ENCODE measurements around the gene NGFR. TPM values are rescaled to one million over a fixed set of nuclear protein-coding genes. Genes with fewer than 3 reads are reported as not detected.

The NGFR gene
- total RNA-seq, 2 experiments from 2014 or later = 0.10 to 1.1 TPM

GRCh38 chr17:49504369-49504768, 9.3 kb downstream of the NGFR start:
- no peak overlapping the region for H2AFZ ChIP-seq (ENCODE audit: low read length)
- TF ChIP-seq, protein P1, sequence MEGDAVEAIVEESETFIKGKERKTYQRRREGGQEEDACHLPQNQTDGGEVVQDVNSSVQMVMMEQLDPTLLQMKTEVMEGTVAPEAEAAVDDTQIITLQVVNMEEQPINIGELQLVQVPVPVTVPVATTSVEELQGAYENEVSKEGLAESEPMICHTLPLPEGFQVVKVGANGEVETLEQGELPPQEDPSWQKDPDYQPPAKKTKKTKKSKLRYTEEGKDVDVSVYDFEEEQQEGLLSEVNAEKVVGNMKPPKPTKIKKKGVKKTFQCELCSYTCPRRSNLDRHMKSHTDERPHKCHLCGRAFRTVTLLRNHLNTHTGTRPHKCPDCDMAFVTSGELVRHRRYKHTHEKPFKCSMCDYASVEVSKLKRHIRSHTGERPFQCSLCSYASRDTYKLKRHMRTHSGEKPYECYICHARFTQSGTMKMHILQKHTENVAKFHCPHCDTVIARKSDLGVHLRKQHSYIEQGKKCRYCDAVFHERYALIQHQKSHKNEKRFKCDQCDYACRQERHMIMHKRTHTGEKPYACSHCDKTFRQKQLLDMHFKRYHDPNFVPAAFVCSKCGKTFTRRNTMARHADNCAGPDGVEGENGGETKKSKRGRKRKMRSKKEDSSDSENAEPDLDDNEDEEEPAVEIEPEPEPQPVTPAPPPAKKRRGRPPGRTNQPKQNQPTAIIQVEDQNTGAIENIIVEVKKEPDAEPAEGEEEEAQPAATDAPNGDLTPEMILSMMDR (conservative IDR thresholded peaks at IDR 0.05; ENCODE audit: low read length) = no peak
- TF ChIP-seq EZH2phosphoT487 (IDR thresholded peaks at IDR 0.05; ENCODE audit: borderline replicate concordance, low read depth, low read length) = no peak
- POLR2A ChIA-PET = interaction anchor here (0.6 kb wide), 1 partner anchor 113 kb away, joined by 3 read pairs; no protein-coding TSS in a partner anchor
- no peak overlapping the region for H3K4me2 ChIP-seq (ENCODE audit: low read length)
- H3K9me3 ChIP-seq (ENCODE audit: low read length) = no peaks in the 10 kb centered on the region
- CTCF ChIA-PET (ENCODE audit: unreplicated experiment) = no interaction called here
- no peaks in the 10 kb centered on the region for H3K36me3 ChIP-seq (ENCODE audit: insufficient read depth, low read length)
- DNase-seq (ENCODE audit: low spot score) = no peak
- intact Hi-C loops (cut with micrococcal nuclease; ENCODE audit: unreplicated experiment) = no loop called here
- no TSS peak for BruUV-seq (replicated peaks)
- no peaks in the 10 kb centered on the region for H3K4me1 ChIP-seq (ENCODE audit: insufficient read depth, low read length, poor library complexity, severe bottlenecking)
- H3K9me2 ChIP-seq (ENCODE audit: insufficient read depth, low read length) = no peaks in the 10 kb centered on the region
- H4K20me1 ChIP-seq (ENCODE audit: insufficient read depth, low read length) = no peaks in the 10 kb centered on the region
- H3K27ac ChIP-seq (ENCODE audit: low read depth, low read length, poor library complexity, severe bottlenecking) = no peak overlapping the region
- no peak overlapping the region for H3K4me3 ChIP-seq (ENCODE audit: low read depth, low read length, poor library complexity, severe bottlenecking)
- no peaks in the 10 kb centered on the region for H3K79me2 ChIP-seq (ENCODE audit: insufficient read depth, low read depth, low read length)

- Histone ChIP-seq H4K20me1 (ENCODE audit: insufficient read depth, low read length) (no peaks in the 10 kb centered on the region), H3K36me3 (ENCODE audit: insufficient read depth, low read length) (no peaks in the 10 kb centered on the region), H3K27ac (ENCODE audit: low read depth, low read length, poor library complexity, severe bottlenecking) (no peak overlapping the region), H3K4me2 (ENCODE audit: low read length) (no peak overlapping the region), H3K4me3 (ENCODE audit: low read depth, low read length, poor library complexity, severe bottlenecking) (no peak overlapping the region), H3K4me1 (ENCODE audit: insufficient read depth, low read length, poor library complexity, severe bottlenecking) (no peaks in the 10 kb centered on the region), H2AFZ (ENCODE audit: low read length) (no peak overlapping the region), H3K79me2 (ENCODE audit: insufficient read depth, low read depth, low read length) (no peaks in the 10 kb centered on the region), H3K9me3 (ENCODE audit: low read length) (no peaks in the 10 kb centered on the region), H3K9me2 (ENCODE audit: insufficient read depth, low read length) (no peaks in the 10 kb centered on the region)
- no peak for DNase-seq (ENCODE audit: low spot score)
- ChIA-PET POLR2A (no interaction called here), CTCF (ENCODE audit: unreplicated experiment) (no interaction called here)
- intact Hi-C loops (cut with micrococcal nuclease; ENCODE audit: unreplicated experiment) = no loop called here
- BruUV-seq (replicated peaks) = no TSS peak
- TF ChIP-seq, protein P1 (conservative IDR thresholded peaks at IDR 0.05; ENCODE audit: low read length) = no peak
- no peak for TF ChIP-seq EZH2phosphoT487 (IDR thresholded peaks at IDR 0.05; ENCODE audit: borderline replicate concordance, low read depth, low read length)
Measured at GRCh38 chr17:49505854-49506253, 10.8 kb downstream of the NGFR start.

DNA sequence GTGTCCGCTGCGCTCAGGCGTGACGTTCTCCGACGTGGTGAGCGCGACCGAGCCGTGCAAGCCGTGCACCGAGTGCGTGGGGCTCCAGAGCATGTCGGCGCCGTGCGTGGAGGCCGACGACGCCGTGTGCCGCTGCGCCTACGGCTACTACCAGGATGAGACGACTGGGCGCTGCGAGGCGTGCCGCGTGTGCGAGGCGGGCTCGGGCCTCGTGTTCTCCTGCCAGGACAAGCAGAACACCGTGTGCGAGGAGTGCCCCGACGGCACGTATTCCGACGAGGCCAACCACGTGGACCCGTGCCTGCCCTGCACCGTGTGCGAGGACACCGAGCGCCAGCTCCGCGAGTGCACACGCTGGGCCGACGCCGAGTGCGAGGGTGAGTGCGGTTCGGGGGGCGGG, 11.2 kb downstream of the NGFR start:
- no peak for TF ChIP-seq EZH2phosphoT487 (IDR thresholded peaks at IDR 0.05; ENCODE audit: borderline replicate concordance, low read depth, low read length)
- TF ChIP-seq, protein P1 (conservative IDR thresholded peaks at IDR 0.05; ENCODE audit: low read length) = no peak
- Histone ChIP-seq H3K4me3 (ENCODE audit: low read depth, low read length, poor library complexity, severe bottlenecking) (no peak overlapping the region), H3K9me2 (ENCODE audit: insufficient read depth, low read length) (no peaks in the 10 kb centered on the region), H3K4me2 (ENCODE audit: low read length) (no peak overlapping the region), H3K36me3 (ENCODE audit: insufficient read depth, low read length) (no peaks in the 10 kb centered on the region), H2AFZ (ENCODE audit: low read length) (no peak overlapping the region), H4K20me1 (ENCODE audit: insufficient read depth, low read length) (no peaks in the 10 kb centered on the region), H3K27ac (ENCODE audit: low read depth, low read length, poor library complexity, severe bottlenecking) (no peak overlapping the region), H3K79me2 (ENCODE audit: insufficient read depth, low read depth, low read length) (no peaks in the 10 kb centered on the region), H3K9me3 (ENCODE audit: low read length) (no peaks in the 10 kb centered on the region), H3K4me1 (ENCODE audit: insufficient read depth, low read length, poor library complexity, severe bottlenecking) (no peaks in the 10 kb centered on the region)
- intact Hi-C loops (cut with micrococcal nuclease; ENCODE audit: unreplicated experiment) = no loop called here
- CTCF ChIA-PET (ENCODE audit: unreplicated experiment) = no interaction called here
- no TSS peak for BruUV-seq (replicated peaks)
- POLR2A ChIA-PET = no interaction called here
- DNase-seq (ENCODE audit: low spot score) = no peak

All from OCI-LY7 (cell line).